22Rv1 (cell line): Measurements from ENCODE around the gene NCOA4.

Experiments used
- CTCF ChIP-seq: fragments of 450-650 bp; IDR thresholded peaks from 2 replicates; pipeline ENCODE4 v1.5.1; 2017; ENCODE audit warnings: mild to moderate bottlenecking
- ZFX ChIP-seq: fragments of 450-650 bp; IDR thresholded peaks from 2 replicates; pipeline ENCODE4 v1.6.1; 2017; ENCODE audit warnings: antibody characterized with exemption, borderline replicate concordance

DNA sequence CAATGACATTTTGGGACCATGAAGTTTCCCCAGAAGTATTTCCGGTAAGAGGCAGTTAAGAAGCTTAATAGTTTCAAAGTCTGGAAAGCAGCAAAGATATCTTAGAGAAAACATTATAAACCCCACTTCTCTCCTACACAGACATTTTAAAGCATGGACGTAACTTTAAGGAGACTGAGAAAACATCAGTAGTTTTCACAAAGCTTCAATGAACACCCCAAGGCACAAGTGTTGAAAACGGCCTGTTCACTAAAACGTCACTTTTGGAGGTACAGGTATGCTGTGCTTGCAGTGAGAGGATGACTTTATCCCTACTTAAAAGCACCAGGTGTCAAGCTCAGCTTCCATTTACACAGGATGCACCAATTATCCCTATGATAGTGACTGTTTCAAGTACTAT, 25.0 kb downstream of the NCOA4 start:
- TF ChIP-seq ZFX (no peak), CTCF (no peak)
